HG03066 (cell line): ENCODE measurements around the gene SLC25A6.
"Not testable (repeated sequence)": the region's sequence is repeated elsewhere in the genome, so short reads cannot be mapped to it uniquely, and the experiment has no call there.

Source experiments
- ATAC-seq: cut with Tn5 transposase; IDR thresholded peaks from one replicate; pipeline ENCODE4 v1.9.1; 2021; ENCODE audit warnings: low read depth; ENCODE audit not compliant: unreplicated experiment

Gene SLC25A6

DNA sequence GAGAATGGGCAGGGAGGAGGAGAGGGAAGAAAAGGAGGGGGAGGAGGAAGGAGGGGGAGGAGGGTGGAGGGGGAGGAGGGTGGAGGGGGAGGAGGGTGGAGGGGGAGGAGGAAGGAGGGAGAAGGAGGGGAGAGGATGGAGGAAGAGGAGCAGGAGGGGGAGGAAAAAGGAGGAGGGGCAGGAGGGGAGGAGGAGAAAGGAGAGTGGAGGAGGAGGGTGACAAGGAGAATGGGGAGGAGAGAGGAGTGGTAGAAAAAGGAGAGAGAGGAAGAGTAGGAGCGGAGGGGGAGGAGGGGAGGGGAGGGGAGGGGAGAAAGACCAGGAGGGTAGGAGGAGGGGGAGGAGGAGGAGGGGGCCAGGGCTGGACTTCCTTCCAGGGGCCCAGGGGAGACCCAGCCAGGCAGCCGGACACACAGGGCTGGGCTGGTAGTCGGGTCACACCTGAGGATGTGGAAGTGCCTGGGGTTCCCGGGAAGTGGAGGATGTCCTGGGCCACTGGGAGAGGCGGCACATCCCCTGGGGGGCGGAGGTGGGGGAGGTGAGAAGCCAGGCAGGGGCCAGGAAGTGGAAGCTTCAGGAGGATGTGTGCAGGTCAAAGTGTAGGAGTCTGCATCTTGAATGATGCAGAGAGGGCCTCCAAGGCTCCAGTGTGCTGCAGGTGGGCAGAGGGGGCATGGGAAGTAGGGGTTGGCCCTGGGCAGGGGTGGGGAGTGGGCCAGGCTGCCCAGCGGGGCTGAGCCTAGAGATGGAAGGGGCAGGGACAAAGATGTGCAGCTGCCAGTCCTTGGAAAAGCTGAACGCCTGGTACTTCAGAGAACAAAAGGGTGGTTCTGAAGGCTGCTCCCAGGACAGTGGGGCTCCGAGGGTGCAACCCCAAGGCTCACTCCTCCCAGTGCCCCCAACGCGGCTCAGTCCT lies 36.5 kb downstream of the SLC25A6 start:
- ATAC-seq: no peak

DNA sequence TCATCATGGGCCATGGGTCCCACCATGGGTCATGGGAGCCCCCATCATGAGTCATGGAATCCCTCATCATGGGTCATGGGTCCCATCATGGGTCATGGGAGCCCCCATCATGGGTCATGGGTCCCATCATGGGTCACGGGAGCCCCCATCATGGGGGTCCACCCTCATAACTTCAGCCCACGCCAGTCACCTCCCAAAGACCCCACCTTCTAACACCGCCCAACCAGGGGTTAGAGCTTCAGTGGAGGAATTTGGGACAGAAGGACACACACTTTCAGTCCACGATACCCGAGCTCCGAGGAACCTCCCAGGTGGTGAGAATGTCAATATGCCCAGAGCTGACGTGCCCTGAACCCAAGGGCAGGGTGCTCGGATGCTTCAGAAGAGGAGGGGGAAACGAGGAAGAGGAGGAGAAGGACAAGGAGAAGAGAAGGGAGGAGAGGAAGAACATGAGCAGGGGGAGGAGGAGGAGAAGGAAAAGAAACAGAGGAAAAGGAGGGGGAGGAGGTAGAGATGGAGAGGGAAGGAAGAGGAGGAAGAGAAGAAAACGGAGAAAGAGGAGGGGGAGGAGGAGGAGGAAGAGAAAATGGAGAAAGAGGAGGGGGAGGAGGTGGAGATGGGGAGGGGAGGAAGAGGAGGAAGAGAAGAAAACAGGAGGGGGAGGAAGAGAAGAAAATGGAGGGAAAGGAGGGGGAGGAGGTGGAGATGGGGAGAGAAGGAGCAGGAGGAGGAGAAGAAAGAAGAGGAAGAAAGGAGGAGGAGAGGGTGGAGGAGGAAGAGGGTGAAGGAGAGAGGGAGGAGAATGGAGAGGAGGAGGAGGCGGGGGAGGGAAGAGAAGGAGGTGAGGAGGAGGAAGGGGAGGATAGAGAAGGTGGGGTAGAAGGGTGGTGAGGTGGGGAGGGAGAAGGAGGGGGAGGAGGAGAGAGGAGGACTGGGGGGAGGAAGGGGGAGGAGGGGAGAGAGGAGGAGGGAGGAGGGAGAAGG lies 37.6 kb downstream of the SLC25A6 start:
- no peak for ATAC-seq

DNA sequence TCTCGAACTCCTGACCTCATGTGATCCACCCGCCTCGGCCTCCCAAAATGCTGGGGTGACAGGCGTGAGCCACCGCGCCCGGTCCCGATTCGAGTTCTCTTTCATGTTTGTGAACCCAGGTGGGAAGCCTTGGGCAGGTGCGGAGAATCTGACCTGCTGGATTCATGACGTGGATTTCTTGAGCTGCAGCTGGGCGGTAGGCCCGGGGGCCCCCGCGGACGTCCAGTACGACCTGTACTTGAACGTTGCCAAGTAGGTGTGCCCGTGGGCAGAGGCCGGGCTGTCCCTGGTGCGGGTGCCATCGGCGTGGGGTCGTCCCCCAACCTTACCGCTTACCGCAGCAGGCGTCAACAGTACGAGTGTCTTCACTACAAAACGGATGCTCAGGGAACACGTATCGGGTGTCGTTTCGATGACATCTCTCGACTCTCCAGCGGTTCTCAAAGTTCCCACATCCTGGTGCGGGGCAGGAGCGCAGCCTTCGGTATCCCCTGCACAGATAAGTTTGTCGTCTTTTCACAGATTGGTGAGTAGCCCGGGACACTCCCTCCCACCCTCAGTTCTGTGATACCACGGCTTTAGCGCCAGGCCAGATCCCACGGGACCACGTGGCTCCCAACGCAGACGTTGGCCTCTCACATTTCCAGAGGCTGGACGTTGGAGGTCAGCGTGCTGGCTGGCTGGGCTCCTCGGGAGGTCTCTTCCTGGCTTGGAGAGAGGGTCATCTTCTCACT lies 39.8 kb downstream of the SLC25A6 start:
- no peak for ATAC-seq

DNA sequence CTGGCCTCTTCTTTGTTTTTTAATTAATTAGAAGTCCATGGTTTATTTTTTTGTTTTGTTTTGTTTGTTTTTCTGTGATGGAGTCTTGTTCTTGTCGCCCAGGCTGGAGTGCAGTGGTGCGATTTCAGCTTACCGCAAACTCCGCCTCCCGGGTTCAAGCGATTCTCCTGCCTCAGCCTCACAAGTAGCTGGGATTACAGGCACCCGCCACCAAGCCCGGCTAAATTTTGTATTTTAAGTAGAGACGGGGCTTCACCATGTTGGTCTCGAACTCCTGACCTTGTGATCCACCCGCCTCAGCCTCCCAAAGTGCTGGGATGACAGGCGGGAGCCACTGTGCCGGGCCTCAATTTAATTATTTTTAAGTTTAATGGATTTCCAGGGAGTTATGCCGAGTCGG lies 42.3 kb downstream of the SLC25A6 start:
- ATAC-seq: not testable (repeated sequence)

DNA sequence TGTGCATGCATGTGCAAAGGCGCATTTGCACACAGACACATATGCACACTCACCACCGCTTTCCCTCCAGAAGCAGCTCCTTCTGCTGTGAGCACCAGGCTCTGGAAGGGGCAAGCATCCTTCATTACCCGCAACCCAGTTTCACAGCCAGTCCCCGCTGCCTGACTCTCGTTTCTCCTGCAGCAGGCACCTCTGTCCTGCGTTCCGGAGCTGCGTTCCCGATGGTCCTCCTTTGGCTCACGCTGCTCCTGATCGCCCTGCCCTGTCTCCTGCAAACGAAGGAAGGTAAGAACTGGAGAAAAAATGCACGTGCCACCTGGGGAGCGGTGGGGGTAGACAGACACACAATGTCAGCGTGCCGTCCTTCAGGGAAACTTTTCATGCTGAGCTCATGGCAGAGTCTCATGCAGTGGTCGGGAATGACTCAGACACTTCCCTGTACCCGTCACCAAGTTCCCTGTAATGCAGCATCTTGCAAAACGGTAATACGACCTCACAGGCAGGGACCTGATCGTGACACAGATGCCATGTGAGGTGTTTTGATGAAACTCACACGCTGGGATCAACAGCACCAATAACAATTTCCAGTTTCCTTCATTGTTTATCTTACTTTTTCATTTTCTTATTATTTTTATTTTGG lies 50.2 kb downstream of the SLC25A6 start:
- no peak for ATAC-seq

DNA sequence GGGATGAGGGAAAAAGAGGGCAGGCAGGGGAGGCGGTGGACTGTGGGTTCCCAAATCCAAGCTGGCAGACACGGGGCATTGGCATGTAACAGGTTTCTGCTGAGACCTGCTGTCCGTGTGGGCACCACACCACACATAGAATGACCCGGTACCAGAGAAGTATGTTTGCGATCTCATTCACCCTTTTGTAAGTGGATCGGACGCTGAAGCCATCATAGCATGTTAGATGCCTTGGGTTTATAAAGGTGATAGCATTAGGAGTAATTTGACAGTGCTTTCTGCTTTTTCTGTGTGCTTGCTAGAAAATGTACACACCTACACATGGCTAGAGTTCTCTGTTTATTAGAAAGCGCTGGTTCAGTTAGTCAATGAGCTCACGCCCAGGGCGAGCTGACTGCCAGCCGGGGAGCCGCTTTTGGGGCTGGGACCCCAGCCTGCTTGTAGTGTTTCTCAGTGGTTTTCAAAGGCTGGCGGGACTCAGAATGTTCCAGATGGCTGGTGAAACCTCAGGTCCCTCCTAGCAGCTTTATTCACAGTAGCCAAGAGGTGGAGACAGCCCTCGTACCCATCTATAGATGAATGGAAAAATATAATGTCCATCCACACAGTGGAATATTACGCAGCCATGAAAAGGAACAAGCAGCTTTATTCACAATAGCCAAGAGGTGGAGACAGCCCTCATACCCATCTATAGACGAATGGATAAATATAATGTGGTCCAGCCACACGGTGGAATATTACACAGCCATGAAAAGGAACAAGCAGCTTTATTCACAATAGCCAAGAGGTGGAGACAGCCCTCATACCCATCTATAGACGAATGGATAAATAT lies 54.7 kb downstream of the SLC25A6 start:
- peak; percentile 41 for ATAC-seq

DNA sequence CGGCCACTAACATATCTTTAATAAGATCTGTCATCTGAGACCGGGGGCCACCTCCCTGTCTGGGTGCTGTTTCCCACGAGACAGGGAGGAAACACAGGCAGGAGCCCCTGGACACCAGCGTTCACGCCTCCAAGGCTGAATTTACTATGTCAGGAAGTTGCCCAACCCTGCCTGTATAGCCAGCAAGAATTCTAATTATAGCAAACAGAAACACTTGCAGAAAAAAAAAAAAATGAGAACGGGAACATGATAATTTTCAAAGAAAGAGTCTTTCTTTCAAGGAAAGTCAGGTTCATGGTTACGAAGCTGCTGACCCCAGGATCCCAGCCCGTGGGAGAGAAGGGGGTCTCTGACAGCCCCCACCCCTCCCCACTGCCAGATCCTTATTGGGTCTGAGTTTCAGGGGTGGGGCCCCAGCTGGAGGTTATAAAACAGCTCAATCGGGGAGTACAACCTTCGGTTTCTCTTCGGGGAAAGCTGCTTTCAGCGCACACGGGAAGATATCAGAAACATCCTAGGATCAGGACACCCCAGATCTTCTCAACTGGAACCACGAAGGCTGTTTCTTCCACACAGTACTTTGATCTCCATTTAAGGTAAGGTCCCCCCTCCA lies 55.5 kb downstream of the SLC25A6 start, which contains the start of gene IL3RA:
Gene IL3RA (plus strand): TSS at position 455 of the 613 bp plus-strand sequence. CDS start 4,981 bp downstream, outside the sequence.
- peak; percentile 56 for ATAC-seq
